Measurements from ENCODE around the gene CRTAP. TPM values are rescaled to one million over a fixed set of nuclear protein-coding genes. Genes with fewer than 3 reads are reported as not detected.
"Not testable (repeated sequence)": the region's sequence is repeated elsewhere in the genome, so short reads cannot be mapped to it uniquely, and the experiment has no call there.

The CRTAP gene
- total RNA-seq, 6 donors from 2014 or later: 75.4 to 235 (median 119) TPM

- 95 to 96% methylated on average over 13 to 19 of the region's 19 CpGs for WGBS, 2 donors
- Histone ChIP-seq H3K4me3 (no peak overlapping the region), H3K4me1 (no peaks in the 10 kb centered on the region), H3K27me3 (no peaks in the 10 kb centered on the region), H3K27ac (no peak overlapping the region), H3K9me3 (no peaks in the 10 kb centered on the region), H3K36me3 (no peaks in the 10 kb centered on the region)
- TF ChIP-seq POLR2A (IDR thresholded peaks at IDR 0.05) (no peak), POLR2AphosphoS5 (IDR thresholded peaks at IDR 0.05) (no peak), EP300 (IDR thresholded peaks at IDR 0.05) (no peak), CTCF (IDR thresholded peaks at IDR 0.05) (no peak)
- DNase-seq (no peak), ATAC-seq (ENCODE audit: low FRiP score in 2 of 2) (peak in 1 of 2 donors; percentile 6)
Observed at GRCh38 chr3:33152363-33153360, 38.8 kb downstream of the CRTAP start.

GRCh38 chr3:33153782-33154181, 40.0 kb downstream of the CRTAP start:
- TF ChIP-seq POLR2AphosphoS5 (IDR thresholded peaks at IDR 0.05): no peak
- no peak for TF ChIP-seq CTCF (IDR thresholded peaks at IDR 0.05)
- TF ChIP-seq POLR2A (IDR thresholded peaks at IDR 0.05): no peak
- TF ChIP-seq EP300 (IDR thresholded peaks at IDR 0.05): no peak
- Histone ChIP-seq H3K27ac (no peak overlapping the region), H3K4me3 (no peak overlapping the region), H3K9me3 (no peaks in the 10 kb centered on the region), H3K4me1 (no peaks in the 10 kb centered on the region), H3K36me3 (no peaks in the 10 kb centered on the region), H3K27me3 (no peaks in the 10 kb centered on the region)
- WGBS, 2 donors: 70 to 94% methylated on average over 2 to 4 of the region's 4 CpGs
- no peak for DNase-seq
- ATAC-seq (ENCODE audit: low FRiP score in 2 of 2): no peak

- no peaks in the 10 kb centered on the region for H3K4me1 ChIP-seq
- WGBS, 2 donors: 80 to 87% methylated on average over 3 of the region's 3 CpGs
- no peak overlapping the region for H3K4me3 ChIP-seq
- no peaks in the 10 kb centered on the region for H3K9me3 ChIP-seq
- no peak overlapping the region for H3K27ac ChIP-seq
- TF ChIP-seq CTCF (IDR thresholded peaks at IDR 0.05) (no peak), EP300 (IDR thresholded peaks at IDR 0.05) (no peak), POLR2AphosphoS5 (IDR thresholded peaks at IDR 0.05) (no peak), POLR2A (IDR thresholded peaks at IDR 0.05) (no peak)
- H3K36me3 ChIP-seq: no peaks in the 10 kb centered on the region
- no peaks in the 10 kb centered on the region for H3K27me3 ChIP-seq
- DNase-seq (no peak), ATAC-seq (ENCODE audit: low FRiP score in 2 of 2) (no peak)
Observed at GRCh38 chr3:33155301-33155700, 41.5 kb downstream of the CRTAP start.

- TF ChIP-seq POLR2AphosphoS5 (IDR thresholded peaks at IDR 0.05): no peak
- 71 to 81% methylated on average over 4 of the region's 4 CpGs for WGBS, 2 donors
- no peaks in the 10 kb centered on the region for H3K9me3 ChIP-seq
- no peaks in the 10 kb centered on the region for H3K27me3 ChIP-seq
- ATAC-seq (ENCODE audit: low FRiP score in 2 of 2) (peak in 1 of 2 donors; percentile 24), DNase-seq (no peak)
- no peak overlapping the region for H3K27ac ChIP-seq
- H3K36me3 ChIP-seq: no peaks in the 10 kb centered on the region
- no peak overlapping the region for H3K4me3 ChIP-seq
- no peaks in the 10 kb centered on the region for H3K4me1 ChIP-seq
Observed at GRCh38 chr3:33159234-33159633, 45.4 kb downstream of the CRTAP start.

GRCh38 chr3:33159981-33160380, 46.2 kb downstream of the CRTAP start:
- DNase-seq: no peak
- no peaks in the 10 kb centered on the region for H3K9me3 ChIP-seq
- H3K27me3 ChIP-seq: no peaks in the 10 kb centered on the region
- WGBS, 2 donors: 84 to 87% methylated on average over 3 of the region's 3 CpGs
- H3K4me1 ChIP-seq: no peaks in the 10 kb centered on the region
- no peaks in the 10 kb centered on the region for H3K36me3 ChIP-seq
- no peak overlapping the region for H3K4me3 ChIP-seq
- TF ChIP-seq CTCF (IDR thresholded peaks at IDR 0.05) (no peak), POLR2A (IDR thresholded peaks at IDR 0.05) (no peak), POLR2AphosphoS5 (IDR thresholded peaks at IDR 0.05) (no peak), EP300 (IDR thresholded peaks at IDR 0.05) (no peak)
- no peak for ATAC-seq (ENCODE audit: low FRiP score in 2 of 2)
- no peak overlapping the region for H3K27ac ChIP-seq

GRCh38 chr3:33162621-33163020, 48.8 kb downstream of the CRTAP start:
- not testable (repeated sequence) for DNase-seq; H3K9me3 ChIP-seq; ATAC-seq (ENCODE audit: low FRiP score in 2 of 2); H3K4me3 ChIP-seq; H3K36me3 ChIP-seq; H3K4me1 ChIP-seq; H3K27me3 ChIP-seq; H3K27ac ChIP-seq
- WGBS, 2 donors: 80 to 82% methylated on average over 5 of the region's 5 CpGs
